Stomach (tissue), 4 donors: ENCODE measurements around the gene PRKCD.

Experiments
- EP300 ChIP-seq: sonication (generic); formaldehyde crosslinking; IDR thresholded peaks from one replicate; pipeline ENCODE4 v1.6.1; 2017; ENCODE audit warnings: antibody characterized with exemption
- POLR2AphosphoS5 ChIP-seq, 3 donors: sonication (generic); formaldehyde crosslinking; IDR thresholded peaks; one replicate each; pipeline ENCODE4 v1.6.1; 2016; ENCODE audit warnings: antibody characterized with exemption in 3 of 3
- TF ChIP-seq, protein P1 (sequence below), 7 experiments: fragments of 450-650 bp in 4 of 7; fragments of 200-600 bp in 3 of 7; sonication (generic) in 3 of 7; IDR thresholded peaks; one replicate each; pipeline ENCODE4 v1.5.1; 2016 to 2019; ENCODE audit warnings: antibody characterized with exemption in 7 of 7, control low read depth in 2 of 7, mild to moderate bottlenecking in 1 of 7

- TF ChIP-seq, protein P1, sequence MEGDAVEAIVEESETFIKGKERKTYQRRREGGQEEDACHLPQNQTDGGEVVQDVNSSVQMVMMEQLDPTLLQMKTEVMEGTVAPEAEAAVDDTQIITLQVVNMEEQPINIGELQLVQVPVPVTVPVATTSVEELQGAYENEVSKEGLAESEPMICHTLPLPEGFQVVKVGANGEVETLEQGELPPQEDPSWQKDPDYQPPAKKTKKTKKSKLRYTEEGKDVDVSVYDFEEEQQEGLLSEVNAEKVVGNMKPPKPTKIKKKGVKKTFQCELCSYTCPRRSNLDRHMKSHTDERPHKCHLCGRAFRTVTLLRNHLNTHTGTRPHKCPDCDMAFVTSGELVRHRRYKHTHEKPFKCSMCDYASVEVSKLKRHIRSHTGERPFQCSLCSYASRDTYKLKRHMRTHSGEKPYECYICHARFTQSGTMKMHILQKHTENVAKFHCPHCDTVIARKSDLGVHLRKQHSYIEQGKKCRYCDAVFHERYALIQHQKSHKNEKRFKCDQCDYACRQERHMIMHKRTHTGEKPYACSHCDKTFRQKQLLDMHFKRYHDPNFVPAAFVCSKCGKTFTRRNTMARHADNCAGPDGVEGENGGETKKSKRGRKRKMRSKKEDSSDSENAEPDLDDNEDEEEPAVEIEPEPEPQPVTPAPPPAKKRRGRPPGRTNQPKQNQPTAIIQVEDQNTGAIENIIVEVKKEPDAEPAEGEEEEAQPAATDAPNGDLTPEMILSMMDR (IDR thresholded peaks at IDR 0.05), result no peak
- TF ChIP-seq POLR2AphosphoS5 (IDR thresholded peaks at IDR 0.05) (no peak), EP300 (no peak)
Observed at GRCh38 chr3:53161820-53162671, 1.0 kb downstream of the PRKCD start.
